Tibial nerve (tissue), 4 donors: ENCODE results near the gene CCDC57.

Experiments
- EP300 ChIP-seq, 2 donors: sonication (generic); formaldehyde crosslinking; IDR thresholded peaks; one replicate each; pipeline ENCODE4 v1.6.1; 2017; ENCODE audit warnings: antibody characterized with exemption in 2 of 2, mild to moderate bottlenecking in 1 of 2
- POLR2A ChIP-seq, 2 donors: fragments of 450-650 bp; IDR thresholded peaks; one replicate each; pipeline ENCODE4 v1.6.1; 2017; ENCODE audit warnings: antibody characterized with exemption in 2 of 2, mild to moderate bottlenecking in 2 of 2, moderate library complexity in 2 of 2
- TF ChIP-seq, protein P1 (sequence below), 5 experiments: fragments of 200-600 bp in 3 of 5; fragments of 450-650 bp in 2 of 5; sonication (generic) in 3 of 5; IDR thresholded peaks; one replicate each; pipeline ENCODE4 v1.5.1; 2016 to 2019; ENCODE audit warnings: antibody characterized with exemption in 5 of 5, mild to moderate bottlenecking in 3 of 5, moderate library complexity in 2 of 5

DNA sequence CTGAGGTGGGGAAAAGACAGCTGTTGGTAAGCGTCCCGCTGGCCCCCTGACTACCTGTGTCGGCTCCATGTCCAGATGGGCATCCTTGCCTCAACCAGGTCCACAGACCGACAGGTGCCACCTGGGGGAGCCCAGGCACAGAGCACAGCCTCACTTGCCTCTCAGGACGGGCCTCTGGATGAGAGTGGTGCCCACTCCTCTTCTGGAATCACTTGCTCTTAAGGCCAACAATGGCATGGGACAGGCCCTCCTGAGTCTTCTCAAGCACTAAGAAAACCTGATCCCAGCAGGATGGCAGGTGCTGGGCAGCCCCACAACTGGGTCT, 33.4 kb upstream of the CCDC57 start:
- TF ChIP-seq, protein P1, sequence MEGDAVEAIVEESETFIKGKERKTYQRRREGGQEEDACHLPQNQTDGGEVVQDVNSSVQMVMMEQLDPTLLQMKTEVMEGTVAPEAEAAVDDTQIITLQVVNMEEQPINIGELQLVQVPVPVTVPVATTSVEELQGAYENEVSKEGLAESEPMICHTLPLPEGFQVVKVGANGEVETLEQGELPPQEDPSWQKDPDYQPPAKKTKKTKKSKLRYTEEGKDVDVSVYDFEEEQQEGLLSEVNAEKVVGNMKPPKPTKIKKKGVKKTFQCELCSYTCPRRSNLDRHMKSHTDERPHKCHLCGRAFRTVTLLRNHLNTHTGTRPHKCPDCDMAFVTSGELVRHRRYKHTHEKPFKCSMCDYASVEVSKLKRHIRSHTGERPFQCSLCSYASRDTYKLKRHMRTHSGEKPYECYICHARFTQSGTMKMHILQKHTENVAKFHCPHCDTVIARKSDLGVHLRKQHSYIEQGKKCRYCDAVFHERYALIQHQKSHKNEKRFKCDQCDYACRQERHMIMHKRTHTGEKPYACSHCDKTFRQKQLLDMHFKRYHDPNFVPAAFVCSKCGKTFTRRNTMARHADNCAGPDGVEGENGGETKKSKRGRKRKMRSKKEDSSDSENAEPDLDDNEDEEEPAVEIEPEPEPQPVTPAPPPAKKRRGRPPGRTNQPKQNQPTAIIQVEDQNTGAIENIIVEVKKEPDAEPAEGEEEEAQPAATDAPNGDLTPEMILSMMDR (IDR thresholded peaks at IDR 0.05) = no peak
- TF ChIP-seq POLR2A (IDR thresholded peaks at IDR 0.05) (no peak), EP300 (IDR thresholded peaks at IDR 0.05) (no peak)
